Smooth muscle cell (in vitro differentiated cells): ENCODE measurements around the gene CCDC13. TPM values are rescaled to one million over a fixed set of nuclear protein-coding genes. Genes with fewer than 3 reads are reported as not detected.

Experiments used
- DNase-seq: peaks from one replicate; lab custom pipeline; 2025; ENCODE audit not compliant: unreplicated experiment; lab: John Stamatoyannopoulos, UW
- H2AFZ ChIP-seq: fragments of 200-600 bp; sonication (generic); 2 replicates; pipeline ENCODE4 v1.6.0; 2016; ENCODE audit warnings: antibody characterized with exemption, low read depth, mild to moderate bottlenecking
- H3F3A ChIP-seq: fragments of 200-600 bp; sonication (generic); 2 replicates; pipeline ENCODE4 v1.6.0; 2017; ENCODE audit warnings: antibody characterized with exemption, low read depth
- H3K27ac ChIP-seq: fragments of 200-600 bp; sonication (generic); 2 replicates; pipeline ENCODE4 v1.5.1; 2016; ENCODE audit warnings: low read depth, mild to moderate bottlenecking
- H3K27me3 ChIP-seq: fragments of 200-600 bp; sonication (generic); 2 replicates; pipeline ENCODE4 v1.6.1; 2016; ENCODE audit warnings: low read depth, mild to moderate bottlenecking
- H3K36me3 ChIP-seq: fragments of 200-600 bp; sonication (generic); 2 replicates; pipeline ENCODE4 v1.5.1; 2016; ENCODE audit warnings: low read depth
- H3K4me1 ChIP-seq: fragments of 200-600 bp; sonication (generic); 2 replicates; pipeline ENCODE4 v1.5.1; 2016; ENCODE audit warnings: low read depth
- H3K4me2 ChIP-seq: fragments of 200-600 bp; sonication (generic); 2 replicates; pipeline ENCODE4 v1.6.0; 2016; ENCODE audit warnings: mild to moderate bottlenecking
- H3K4me3 ChIP-seq: fragments of 200-600 bp; sonication (generic); 2 replicates; pipeline ENCODE4 v1.5.1; 2016; ENCODE audit warnings: mild to moderate bottlenecking
- H3K79me2 ChIP-seq: fragments of 200-600 bp; sonication (generic); 2 replicates; pipeline ENCODE4 v1.6.0; 2016; ENCODE audit warnings: low read depth, mild to moderate bottlenecking
- H3K9ac ChIP-seq: fragments of 200-600 bp; sonication (generic); 2 replicates; pipeline ENCODE4 v1.6.0; 2016; ENCODE audit warnings: low read depth
- H3K9me3 ChIP-seq: fragments of 200-600 bp; sonication (generic); replicated peaks from 2 replicates; pipeline ENCODE4 v1.5.1; 2016; ENCODE audit warnings: low read depth
- H4K20me1 ChIP-seq: fragments of 200-600 bp; sonication (generic); 2 replicates; pipeline ENCODE4 v1.6.0; 2016; ENCODE audit warnings: low read depth
- CTCF ChIP-seq: fragments of 200-600 bp; sonication (generic); IDR thresholded peaks from 2 replicates; pipeline ENCODE4 v1.5.1; 2017; ENCODE audit warnings: borderline replicate concordance, mild to moderate bottlenecking, antibody characterized with exemption; ENCODE audit not compliant: insufficient read depth, poor library complexity, severe bottlenecking
- WGBS: methylation state at CpG from one replicate; pipeline ENCODE4 v1.1.7; 2016; ENCODE audit warnings: low lambda C conversion rate; 5-methylcytosine and 5-hydroxymethylcytosine counted together
- polyA plus RNA-seq: library from polyadenylated mRNA; unstranded; fragments of >200 nt; fragmentation: Nextera tagmentation; extraction: Ambion mirVana; gene quantifications from 2 replicates; pipeline ENCODE4 v1.2.1, GENCODE V29; 2016
- total RNA-seq: library from RNA; depleted of rRNA; stranded (reverse); fragments of >200 nt; gene quantifications from 2 replicates; pipeline ENCODE4 v1.2.3, GENCODE V29; 2014

CCDC13 gene
- total and polyA plus RNA-seq, 2 experiments from 2014 or later: not detected

GRCh38 chr3:42746455-42747450 is 26.3 kb downstream of the CCDC13 start:
- TF ChIP-seq CTCF: no peak
- Histone ChIP-seq H3F3A (no peaks in the 10 kb centered on the region), H2AFZ (no peak overlapping the region), H3K9me3 (no peaks in the 10 kb centered on the region), H3K27ac (no peak overlapping the region), H3K27me3 (no peaks in the 10 kb centered on the region), H3K4me2 (no peak overlapping the region), H3K4me3 (no peak overlapping the region), H4K20me1 (no peaks in the 10 kb centered on the region), H3K4me1 (peaks cover 3% of the 10 kb centered on the region), H3K36me3 (no peaks in the 10 kb centered on the region), H3K9ac (no peak overlapping the region), H3K79me2 (no peaks in the 10 kb centered on the region)
- no peak for DNase-seq
- WGBS: 87% methylated on average over 10 of the region's 11 CpGs

- DNase-seq: no peak
- H3K9ac ChIP-seq: no peak overlapping the region
- no peaks in the 10 kb centered on the region for H3K27me3 ChIP-seq
- H3K4me1 ChIP-seq: peaks cover 3% of the 10 kb centered on the region
- H3F3A ChIP-seq: no peaks in the 10 kb centered on the region
- 70% methylated on average over 8 of the region's 8 CpGs for WGBS
- no peaks in the 10 kb centered on the region for H3K36me3 ChIP-seq
- no peak overlapping the region for H2AFZ ChIP-seq
- H4K20me1 ChIP-seq: no peaks in the 10 kb centered on the region
- no peaks in the 10 kb centered on the region for H3K9me3 ChIP-seq
- no peak for TF ChIP-seq CTCF
- no peak overlapping the region for H3K4me3 ChIP-seq
- H3K79me2 ChIP-seq: no peaks in the 10 kb centered on the region
- no peak overlapping the region for H3K4me2 ChIP-seq
- no peak overlapping the region for H3K27ac ChIP-seq
Measured at GRCh38 chr3:42745776-42746454, 27.1 kb downstream of the CCDC13 start.

GRCh38 chr3:42745291-42745745 is 27.7 kb downstream of the CCDC13 start:
- no peaks in the 10 kb centered on the region for H3F3A ChIP-seq
- no peak overlapping the region for H2AFZ ChIP-seq
- no peaks in the 10 kb centered on the region for H3K79me2 ChIP-seq
- H3K9ac ChIP-seq: no peak overlapping the region
- no peak overlapping the region for H3K4me3 ChIP-seq
- H3K36me3 ChIP-seq: no peaks in the 10 kb centered on the region
- no peaks in the 10 kb centered on the region for H4K20me1 ChIP-seq
- DNase-seq: no peak
- TF ChIP-seq CTCF: no peak
- no peaks in the 10 kb centered on the region for H3K27me3 ChIP-seq
- H3K27ac ChIP-seq: no peak overlapping the region
- WGBS: 80% methylated on average over 3 of the region's 3 CpGs
- no peak overlapping the region for H3K4me2 ChIP-seq
- H3K4me1 ChIP-seq: peaks cover 3% of the 10 kb centered on the region
- H3K9me3 ChIP-seq: no peaks in the 10 kb centered on the region
